22Rv1 (cell line): ENCODE results near the gene PISD.
A peak's percentile ranks its signal among the peaks of the same experiment; 100 is the strongest.
"Not testable (repeated sequence)": the region's sequence is repeated elsewhere in the genome, so short reads cannot be mapped to it uniquely, and the experiment has no call there.

Experiments
- H3K27ac ChIP-seq: fragments of 450-650 bp; 2 replicates; pipeline ENCODE4 v1.5.1; 2017
- ZFX ChIP-seq: fragments of 450-650 bp; IDR thresholded peaks from 2 replicates; pipeline ENCODE4 v1.6.1; 2017; ENCODE audit warnings: antibody characterized with exemption, borderline replicate concordance
- TF ChIP-seq, protein P1 (sequence below): fragments of 450-650 bp; IDR thresholded peaks from 2 replicates; pipeline ENCODE4 v1.5.1; 2017; ENCODE audit warnings: mild to moderate bottlenecking

Gene PISD

DNA sequence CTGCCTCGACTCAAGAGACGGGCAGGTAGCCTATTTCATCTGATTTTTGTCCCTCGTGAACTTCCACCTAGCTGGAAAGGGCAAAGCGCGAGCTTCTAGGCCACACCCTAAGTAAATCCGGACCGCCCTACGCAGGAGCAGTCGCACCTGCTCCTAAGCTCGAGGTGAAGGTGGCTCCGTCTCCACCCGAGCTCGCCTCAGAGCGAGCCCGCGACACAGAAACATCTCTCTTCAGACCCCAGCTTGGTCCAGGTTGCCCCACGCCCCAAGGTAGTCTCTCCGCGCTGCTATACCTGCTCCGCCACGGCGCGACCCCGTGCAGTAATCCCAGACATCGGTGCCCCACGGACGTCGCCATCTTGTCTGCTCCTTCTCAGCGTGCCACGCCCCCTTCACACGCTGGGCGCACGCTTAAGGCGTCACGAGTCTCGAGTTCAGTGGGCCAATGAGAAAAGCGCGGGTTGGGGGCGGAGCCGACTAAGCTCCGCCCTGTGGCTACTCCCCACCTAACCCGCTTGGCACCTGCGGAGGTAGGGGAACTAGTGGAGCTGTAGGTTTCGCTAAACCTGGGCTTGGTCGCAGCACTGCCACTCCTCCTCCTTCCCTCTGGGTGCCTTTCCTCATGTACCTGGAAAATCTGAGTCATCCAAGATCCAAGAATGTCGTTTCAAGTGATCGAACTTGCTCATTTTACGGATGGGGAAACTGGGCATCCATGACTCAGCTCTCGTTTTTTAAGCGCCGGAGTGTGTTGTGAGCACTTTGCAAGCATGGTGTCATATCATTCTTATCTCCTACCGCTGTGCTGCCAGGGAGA lies at the start of gene PISD:
TSS of gene PISD (minus strand) at position 365 of the 817 bp plus-strand sequence. CDS start at position 358, 7 bp downstream.
- TF ChIP-seq, protein P1, sequence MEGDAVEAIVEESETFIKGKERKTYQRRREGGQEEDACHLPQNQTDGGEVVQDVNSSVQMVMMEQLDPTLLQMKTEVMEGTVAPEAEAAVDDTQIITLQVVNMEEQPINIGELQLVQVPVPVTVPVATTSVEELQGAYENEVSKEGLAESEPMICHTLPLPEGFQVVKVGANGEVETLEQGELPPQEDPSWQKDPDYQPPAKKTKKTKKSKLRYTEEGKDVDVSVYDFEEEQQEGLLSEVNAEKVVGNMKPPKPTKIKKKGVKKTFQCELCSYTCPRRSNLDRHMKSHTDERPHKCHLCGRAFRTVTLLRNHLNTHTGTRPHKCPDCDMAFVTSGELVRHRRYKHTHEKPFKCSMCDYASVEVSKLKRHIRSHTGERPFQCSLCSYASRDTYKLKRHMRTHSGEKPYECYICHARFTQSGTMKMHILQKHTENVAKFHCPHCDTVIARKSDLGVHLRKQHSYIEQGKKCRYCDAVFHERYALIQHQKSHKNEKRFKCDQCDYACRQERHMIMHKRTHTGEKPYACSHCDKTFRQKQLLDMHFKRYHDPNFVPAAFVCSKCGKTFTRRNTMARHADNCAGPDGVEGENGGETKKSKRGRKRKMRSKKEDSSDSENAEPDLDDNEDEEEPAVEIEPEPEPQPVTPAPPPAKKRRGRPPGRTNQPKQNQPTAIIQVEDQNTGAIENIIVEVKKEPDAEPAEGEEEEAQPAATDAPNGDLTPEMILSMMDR: no peak
- TF ChIP-seq ZFX: no peak
- H3K27ac ChIP-seq: peak within 1 kb of the TSS; percentile 90

DNA sequence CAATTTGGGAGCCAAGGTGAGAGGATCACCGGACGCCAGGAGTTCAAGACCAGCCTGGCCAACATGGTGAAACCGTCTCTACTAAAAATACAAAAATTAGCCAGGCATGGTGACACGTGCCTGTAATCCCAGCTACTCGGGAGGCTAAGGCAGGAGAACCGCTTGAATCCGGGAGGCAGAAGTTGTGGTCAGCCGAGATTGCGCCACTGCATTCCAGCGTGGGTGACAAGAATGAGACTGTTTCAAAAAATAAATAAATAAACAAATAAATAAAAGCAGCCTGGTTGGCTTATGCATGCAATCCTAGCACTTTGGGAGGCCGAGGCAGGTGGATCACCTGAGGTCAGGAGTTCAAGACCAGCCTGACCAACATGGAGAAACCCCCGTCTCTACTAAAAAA lies 49.2 kb upstream of the PISD start:
- not testable (repeated sequence) for H3K27ac ChIP-seq

DNA sequence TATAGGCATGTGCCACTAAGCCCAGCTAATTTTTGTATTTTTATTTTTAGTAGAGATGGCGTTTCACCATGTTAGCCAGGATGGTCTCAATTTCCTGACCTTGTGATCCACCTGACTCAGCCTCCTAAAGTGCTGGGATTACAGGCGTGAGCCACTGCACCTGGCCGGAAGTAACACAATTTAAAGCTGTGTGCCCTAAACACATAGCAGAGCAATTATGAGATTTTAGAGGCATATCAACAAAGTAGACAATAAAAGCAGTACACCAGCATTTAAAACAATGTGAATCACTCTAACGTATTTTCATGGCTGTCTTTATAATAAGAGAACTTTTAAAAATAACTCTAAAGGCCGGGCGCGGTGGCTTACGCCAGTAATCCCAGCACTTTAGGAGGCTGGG lies 45.5 kb upstream of the PISD start:
- TF ChIP-seq, protein P1: no peak
- TF ChIP-seq ZFX: no peak
- no peak overlapping the region; the same call in 1 of the 2 replicates for H3K27ac ChIP-seq

DNA sequence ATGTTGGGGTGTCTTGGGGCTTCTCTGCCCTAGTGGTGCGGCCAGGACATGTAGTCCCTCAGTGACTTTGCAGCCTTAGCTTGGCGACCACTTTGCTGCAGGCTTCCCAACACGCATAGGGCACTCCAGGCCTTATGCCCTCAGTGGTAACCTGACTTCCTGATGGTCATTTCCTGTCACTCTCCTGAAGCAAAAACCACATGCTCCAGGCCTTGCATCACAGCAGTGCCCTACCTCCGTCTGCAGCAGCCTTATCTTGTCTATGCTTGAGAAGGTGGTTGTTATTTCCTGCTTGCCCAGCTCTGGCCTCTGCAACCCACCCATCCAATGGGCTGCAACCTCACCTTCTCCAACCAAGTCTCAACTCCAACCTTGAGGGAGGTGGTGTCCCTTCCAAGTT lies 33.4 kb upstream of the PISD start:
- H3K27ac ChIP-seq: no peak overlapping the region
- no peak for TF ChIP-seq ZFX
- TF ChIP-seq, protein P1: no peak

DNA sequence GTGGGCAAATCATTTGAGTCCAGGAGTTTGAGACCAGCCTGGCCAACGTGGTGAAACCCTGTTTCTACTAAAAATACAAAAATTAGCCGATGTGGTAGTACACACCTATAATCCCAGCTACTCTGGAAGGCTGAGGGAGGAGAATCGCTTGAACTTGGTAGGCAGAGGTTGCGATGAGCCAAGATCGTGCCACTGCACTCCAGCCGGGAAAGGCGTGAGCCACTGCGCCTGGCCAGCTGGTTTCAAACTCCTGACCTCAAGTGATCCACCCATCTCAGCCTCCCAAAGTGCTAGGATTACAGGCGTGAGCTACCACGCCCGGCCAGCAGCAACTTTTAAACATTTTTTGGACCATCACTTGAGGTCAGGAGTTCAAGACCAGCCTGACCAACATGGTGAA lies 32.0 kb upstream of the PISD start:
- not testable (repeated sequence) for H3K27ac ChIP-seq

DNA sequence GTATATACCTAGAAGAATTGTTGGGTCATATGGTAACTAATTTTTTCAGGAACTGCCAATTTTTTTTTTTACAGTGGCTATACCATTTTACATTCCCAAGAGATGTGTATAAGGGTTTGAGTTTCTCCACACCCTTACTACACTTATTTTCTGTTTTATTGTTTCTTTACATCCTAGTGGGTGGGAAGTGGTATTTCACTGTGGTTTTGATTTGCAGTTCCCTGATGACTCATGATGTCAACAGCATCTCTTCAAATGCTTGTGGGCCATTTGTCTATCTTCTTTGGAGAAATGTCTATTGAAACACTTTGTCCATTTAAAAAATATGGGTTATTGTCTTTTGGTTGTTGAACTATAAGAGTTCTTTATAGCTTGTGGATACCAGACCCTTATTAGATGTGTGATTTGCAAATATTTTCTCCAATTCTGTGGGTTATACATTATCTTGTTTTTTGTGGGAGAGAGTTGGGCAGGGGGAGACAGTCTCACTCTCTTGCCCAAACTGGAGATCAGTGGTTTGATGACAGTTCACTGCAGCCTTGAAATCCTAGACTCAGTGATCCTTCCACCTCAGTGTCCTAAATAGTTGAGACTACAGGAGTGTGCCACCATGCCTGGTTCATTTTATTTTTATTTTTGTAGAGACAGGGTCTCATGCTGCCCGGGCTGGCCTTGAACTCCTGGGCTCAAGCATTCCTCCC lies 30.3 kb upstream of the PISD start:
- H3K27ac ChIP-seq: no peak overlapping the region
- no peak for TF ChIP-seq ZFX
- TF ChIP-seq, protein P1: no peak

DNA sequence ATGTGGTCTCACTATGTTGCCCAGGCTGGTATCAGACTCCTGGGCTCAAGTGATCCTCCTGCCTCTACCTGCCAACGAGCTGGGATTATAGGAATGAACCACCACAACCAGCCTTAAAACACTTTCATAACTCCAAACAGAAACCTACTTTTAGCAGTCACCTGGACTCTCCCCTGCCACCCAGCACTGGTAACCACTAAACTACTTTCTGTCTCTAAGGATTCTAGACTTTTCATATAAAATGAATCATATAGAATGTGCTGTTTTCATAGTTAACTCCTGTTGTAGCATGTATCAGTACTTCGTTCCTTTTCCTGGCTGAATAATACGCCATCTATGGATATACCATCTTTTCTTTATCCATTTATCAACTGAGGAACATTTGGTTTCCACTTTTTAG lies 29.4 kb upstream of the PISD start:
- H3K27ac ChIP-seq: no peak overlapping the region
- TF ChIP-seq, protein P1: no peak
- no peak for TF ChIP-seq ZFX

DNA sequence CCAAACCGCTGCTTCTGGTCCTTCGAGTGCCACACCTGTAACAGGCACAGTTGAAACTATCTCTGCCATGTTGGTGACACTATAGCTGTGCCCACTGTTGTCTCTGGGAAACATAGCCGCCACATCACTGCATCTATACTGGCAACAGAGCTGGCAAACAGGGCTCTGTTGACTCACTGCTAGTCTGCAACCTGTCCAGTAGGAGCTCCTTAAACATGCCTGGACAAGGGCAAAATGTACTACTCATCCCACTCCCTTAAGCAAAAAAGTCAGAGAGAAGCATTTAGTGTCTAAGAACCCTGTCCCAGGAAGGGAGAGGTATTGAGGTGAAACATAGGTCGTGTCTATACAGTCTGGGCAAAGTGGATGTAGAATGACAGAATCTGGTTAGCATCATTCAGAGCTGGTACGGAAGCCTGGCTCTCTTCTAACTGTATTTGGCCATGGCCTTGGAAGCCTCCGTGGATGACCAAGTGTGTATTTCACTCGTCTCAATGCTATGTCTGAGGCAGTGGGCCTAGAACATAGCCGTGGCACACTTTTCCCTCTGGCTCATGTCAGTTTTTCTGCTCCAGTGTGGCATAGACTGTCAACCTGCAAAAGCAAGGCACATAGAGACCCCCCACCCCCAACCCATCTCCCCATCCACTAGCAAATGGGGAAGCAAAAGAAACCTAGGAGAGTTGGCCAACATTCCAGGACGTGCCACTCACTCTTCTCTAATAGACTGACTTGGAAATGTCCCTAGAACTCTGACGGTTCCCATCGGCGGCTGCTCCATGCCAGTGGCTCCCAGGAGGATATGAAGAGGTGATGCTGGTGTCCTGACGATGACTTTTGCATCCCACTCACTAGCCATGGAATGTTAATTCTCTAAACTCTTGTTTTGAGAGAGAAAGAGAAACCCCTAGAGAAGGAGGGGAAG lies 21.4 kb upstream of the PISD start:
- TF ChIP-seq, protein P1: no peak
- no peak for TF ChIP-seq ZFX
- no peak overlapping the region for H3K27ac ChIP-seq
